K562 (cell line): ENCODE results near the gene AGAP3. TPM values are rescaled to one million over a fixed set of nuclear protein-coding genes. Genes with fewer than 3 reads are reported as not detected.

Experiments used
- CGGBP1 ChIP-seq: fragments of 250-450 bp; sonication (Bioruptor Pico); IDR thresholded peaks from 2 replicates; pipeline ENCODE4 v1.9.0; 2021; ENCODE audit warnings: mild to moderate bottlenecking
- CHD4 ChIP-seq: fragments of 200-600 bp; sonication (generic); IDR thresholded peaks from 3 replicates; pipeline ENCODE4 v1.6.1; 2012; ENCODE audit warnings: low read depth, mild to moderate bottlenecking, mixed read lengths, low read length, inconsistent platforms; ENCODE audit not compliant: insufficient read depth, insufficient replicate concordance, poor library complexity, severe bottlenecking
- EP300 ChIP-seq: IDR thresholded peaks from 2 replicates; pipeline ENCODE4 v1.6.1; 2012; ENCODE audit warnings: low read length, improper control_type of control experiment
- ETS2 ChIP-seq: IDR thresholded peaks from 2 replicates; pipeline ENCODE4 v1.6.1; 2016; ENCODE audit warnings: borderline replicate concordance, missing genetic modification characterization, mild to moderate bottlenecking, moderate library complexity, missing compliant biosample characterization; ENCODE audit not compliant: poor library complexity, severe bottlenecking
- KDM2B ChIP-seq: fragments of 250-450 bp; sonication (Bioruptor Pico); IDR thresholded peaks from 2 replicates; pipeline ENCODE4 v1.8.0; 2021; ENCODE audit warnings: mild to moderate bottlenecking, moderate library complexity
- MEF2D ChIP-seq: conservative IDR thresholded peaks from 2 replicates; pipeline ENCODE4 v1.6.1; 2016; ENCODE audit warnings: low read depth, missing genetic modification characterization, missing compliant biosample characterization
- NBN ChIP-seq: fragments of 450-650 bp; IDR thresholded peaks from 2 replicates; pipeline ENCODE4 v1.6.1; 2016; ENCODE audit warnings: low read depth, mild to moderate bottlenecking
- NCOR1 ChIP-seq: fragments of 450-650 bp; IDR thresholded peaks from 2 replicates; pipeline ENCODE4 v1.6.1; 2016; ENCODE audit warnings: mild to moderate bottlenecking, moderate library complexity
- NONO ChIP-seq, 2 experiments: fragments of 200-400 bp in 1 of 2; fragments of 450-650 bp in 1 of 2; formaldehyde crosslinking in 1 of 2; IDR thresholded peaks; 2 replicates each; pipeline ENCODE4 v1.6.1; 2017; ENCODE audit warnings: low read depth in 2 of 2, mild to moderate bottlenecking in 2 of 2, moderate library complexity in 2 of 2, low read length in 1 of 2
- NR3C1 ChIP-seq: sonication (generic); formaldehyde crosslinking; IDR thresholded peaks from 2 replicates; pipeline ENCODE4 v1.8.1; 2022; ENCODE audit warnings: missing genetic modification reagents
- PCBP2 ChIP-seq: fragments of 200-400 bp; formaldehyde crosslinking; IDR thresholded peaks from 2 replicates; pipeline ENCODE4 v1.6.1; 2018; ENCODE audit warnings: low read length, low read depth, mild to moderate bottlenecking, moderate library complexity; ENCODE audit not compliant: poor library complexity, severe bottlenecking
- PHB ChIP-seq: fragments of 250-450 bp; sonication (Bioruptor Pico); IDR thresholded peaks from 2 replicates; pipeline ENCODE4 v1.5.0; 2021
- SIX5 ChIP-seq, 2 experiments: IDR thresholded peaks; 2 replicates each; pipeline ENCODE4 v1.6.1; 2011; ENCODE audit warnings: low read length in 2 of 2, borderline replicate concordance in 1 of 2, low read depth in 1 of 2, mild to moderate bottlenecking in 1 of 2, moderate library complexity in 1 of 2; ENCODE audit not compliant: insufficient read depth in 1 of 2
- SNIP1 ChIP-seq: fragments of 450-650 bp; IDR thresholded peaks from 2 replicates; pipeline ENCODE4 v1.7.1; 2017; ENCODE audit warnings: low read depth, mild to moderate bottlenecking
- TAF15 ChIP-seq: fragments of 200-400 bp; formaldehyde crosslinking; IDR thresholded peaks from 2 replicates; pipeline ENCODE4 v1.6.1; 2017; ENCODE audit warnings: mild to moderate bottlenecking, low read depth, low read length, moderate library complexity
- TBL1XR1 ChIP-seq, 2 experiments: IDR thresholded peaks; 2 replicates each; pipeline ENCODE4 v1.6.1; 2012; ENCODE audit warnings: improper control_type of control experiment in 2 of 2, low read length in 2 of 2, mild to moderate bottlenecking in 1 of 2
- ZBTB1 ChIP-seq: sonication (generic); formaldehyde crosslinking; IDR thresholded peaks from 2 replicates; pipeline ENCODE4 v1.8.1; 2023; ENCODE audit warnings: missing genetic modification reagents, low read depth, mild to moderate bottlenecking, borderline replicate concordance
- ZNF76 ChIP-seq: fragments of 250-450 bp; sonication (Bioruptor Pico); IDR thresholded peaks from 2 replicates; pipeline ENCODE4 v1.4.0; 2020; ENCODE audit warnings: mild to moderate bottlenecking, moderate library complexity, borderline replicate concordance
- ZNF778 ChIP-seq: fragments of 450-650 bp; formaldehyde crosslinking; IDR thresholded peaks from 2 replicates; pipeline ENCODE4 v1.4.0; 2020; ENCODE audit warnings: mild to moderate bottlenecking, moderate library complexity
- ZNF830 ChIP-seq: fragments of 250-450 bp; sonication (Bioruptor Pico); IDR thresholded peaks from 2 replicates; pipeline ENCODE4 v1.5.0; 2021; ENCODE audit warnings: mild to moderate bottlenecking
- polyA plus RNA-seq, 8 experiments: library from polyadenylated mRNA; depleted of rRNA in 4 of 8; stranded (reverse) in 5 of 8; unstranded in 3 of 8; fragments of >200 nt; fragmentation: Nextera tagmentation in 2 of 8; fragmentation: Illumina TruSeq in 1 of 8; extraction: Ambion mirVana in 2 of 8; extraction: Trizol in 1 of 8; gene quantifications; 2 replicates each; pipeline versions ENCODE4 v1.2.1 to v1.2.3, GENCODE V29; 2011 to 2014; ENCODE audit warnings: inconsistent platforms in 1 of 8, missing spikeins in 1 of 8
- total RNA-seq, 7 experiments: library from RNA; depleted of rRNA in 6 of 7; stranded (reverse); fragments of >200 nt in 6 of 7; fragmentation: Illumina TruSeq in 2 of 7; extraction: Trizol in 2 of 7; gene quantifications; 2 replicates each; pipeline versions ENCODE4 v1.2.1 to v1.2.3, GENCODE V29; 2011 to 2021; ENCODE audit warnings: low replicate concordance in 1 of 7
- TF ChIP-seq, protein P1 (sequence below): fragments of 150-350 bp; IDR thresholded peaks from 2 replicates; pipeline ENCODE4 v1.6.1; 2014; ENCODE audit warnings: low read depth, mild to moderate bottlenecking, low read length, borderline replicate concordance
- TF ChIP-seq, protein P2 (sequence below): fragments of 450-650 bp; IDR thresholded peaks from 2 replicates; pipeline ENCODE4 v1.6.1; 2016; ENCODE audit warnings: antibody characterized with exemption

The AGAP3 gene
- total and polyA plus RNA-seq, 9 of the 15 experiments (the other 6 are each of a cell fraction or from before 2014, with no cell fraction given): 3.4 to 208 (median 62.2) TPM

DNA sequence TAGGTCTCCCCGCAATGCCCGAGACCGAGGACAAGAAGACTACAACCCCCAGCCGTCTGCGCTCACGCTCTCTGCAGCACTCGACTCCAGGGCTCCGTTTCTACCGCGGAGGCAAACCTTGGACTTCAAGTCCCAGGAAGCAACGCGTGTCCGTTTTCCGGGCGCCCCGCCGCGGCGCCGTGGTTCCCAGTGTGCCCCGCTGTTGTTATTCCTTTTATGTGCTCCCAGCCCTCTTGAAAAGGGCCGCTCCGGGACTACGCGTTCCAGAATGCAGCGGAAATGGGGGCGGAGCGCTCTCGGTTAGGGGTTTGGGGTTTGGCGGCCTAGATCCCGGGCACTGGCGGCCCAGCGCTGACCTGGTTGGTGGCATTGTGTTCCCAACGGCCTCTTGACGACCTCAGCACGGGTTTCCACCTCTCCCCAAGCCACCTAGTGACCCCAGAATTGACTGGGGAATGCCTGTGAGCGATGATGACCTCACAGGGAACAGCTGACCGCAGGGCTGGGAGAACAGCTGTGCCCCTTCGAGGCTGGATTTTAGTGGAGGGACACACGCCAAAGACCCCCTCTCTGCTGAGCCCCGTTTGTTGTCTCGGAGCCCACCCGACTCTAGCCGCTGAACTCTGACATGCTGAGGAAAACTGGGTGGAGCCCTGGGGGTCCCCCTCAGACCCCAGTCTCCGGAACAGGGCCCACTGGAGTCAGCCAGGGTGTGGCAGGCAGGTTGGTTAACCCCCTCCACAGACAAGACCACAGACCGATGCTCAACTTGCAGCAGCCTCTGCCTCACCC lies 28.1 kb upstream of the AGAP3 start (continued):
- TF ChIP-seq NONO (IDR thresholded peaks at IDR 0.05; ENCODE audit: low read depth in 2 of 2, low read length in 1 of 2): no peak
- TF ChIP-seq PHB: 0 out of 2 replicates have a peak, but pooled peaks have one; percentile 29
- peak; percentile 61; the same call in 1 of the 2 replicates for TF ChIP-seq ZNF830 (CRISPR knock-in tag)
- TF ChIP-seq SNIP1: no peak
- no peak; the same call in 1 of the 2 replicates for TF ChIP-seq MEF2D (tag)
- no peak for TF ChIP-seq ZNF778
- no peak for TF ChIP-seq NR3C1 (CRISPR knock-in tag)
- TF ChIP-seq NCOR1: no peak
- no peak for TF ChIP-seq CHD4
- no peak for TF ChIP-seq PCBP2
- peak; percentile 65; the same call in 1 of the 2 replicates for TF ChIP-seq ZBTB1 (CRISPR knock-in tag)
- TF ChIP-seq, protein P1, sequence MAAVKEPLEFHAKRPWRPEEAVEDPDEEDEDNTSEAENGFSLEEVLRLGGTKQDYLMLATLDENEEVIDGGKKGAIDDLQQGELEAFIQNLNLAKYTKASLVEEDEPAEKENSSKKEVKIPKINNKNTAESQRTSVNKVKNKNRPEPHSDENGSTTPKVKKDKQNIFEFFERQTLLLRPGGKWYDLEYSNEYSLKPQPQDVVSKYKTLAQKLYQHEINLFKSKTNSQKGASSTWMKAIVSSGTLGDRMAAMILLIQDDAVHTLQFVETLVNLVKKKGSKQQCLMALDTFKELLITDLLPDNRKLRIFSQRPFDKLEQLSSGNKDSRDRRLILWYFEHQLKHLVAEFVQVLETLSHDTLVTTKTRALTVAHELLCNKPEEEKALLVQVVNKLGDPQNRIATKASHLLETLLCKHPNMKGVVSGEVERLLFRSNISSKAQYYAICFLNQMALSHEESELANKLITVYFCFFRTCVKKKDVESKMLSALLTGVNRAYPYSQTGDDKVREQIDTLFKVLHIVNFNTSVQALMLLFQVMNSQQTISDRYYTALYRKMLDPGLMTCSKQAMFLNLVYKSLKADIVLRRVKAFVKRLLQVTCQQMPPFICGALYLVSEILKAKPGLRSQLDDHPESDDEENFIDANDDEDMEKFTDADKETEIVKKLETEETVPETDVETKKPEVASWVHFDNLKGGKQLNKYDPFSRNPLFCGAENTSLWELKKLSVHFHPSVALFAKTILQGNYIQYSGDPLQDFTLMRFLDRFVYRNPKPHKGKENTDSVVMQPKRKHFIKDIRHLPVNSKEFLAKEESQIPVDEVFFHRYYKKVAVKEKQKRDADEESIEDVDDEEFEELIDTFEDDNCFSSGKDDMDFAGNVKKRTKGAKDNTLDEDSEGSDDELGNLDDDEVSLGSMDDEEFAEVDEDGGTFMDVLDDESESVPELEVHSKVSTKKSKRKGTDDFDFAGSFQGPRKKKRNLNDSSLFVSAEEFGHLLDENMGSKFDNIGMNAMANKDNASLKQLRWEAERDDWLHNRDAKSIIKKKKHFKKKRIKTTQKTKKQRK: no peak
- TF ChIP-seq NBN: peak; percentile 60; the same call in 1 of the 2 replicates
- TF ChIP-seq SIX5 (IDR thresholded peaks at IDR 0.05; ENCODE audit: borderline replicate concordance in 1 of 2, insufficient read depth in 1 of 2, low read depth in 1 of 2, low read length in 2 of 2): peak; percentile 97 to 99
- TF ChIP-seq CGGBP1 (CRISPR knock-in tag): peak; percentile 51; the same call in 1 of the 2 replicates
- 0 out of 2 replicates have a peak, but pooled peaks have one; percentile 52 for TF ChIP-seq KDM2B
- TF ChIP-seq ZNF76 (CRISPR knock-in tag): no peak
- peak; percentile 19; the same call in 1 of the 2 replicates for TF ChIP-seq EP300
- no peak for TF ChIP-seq TAF15
- TF ChIP-seq, protein P2, sequence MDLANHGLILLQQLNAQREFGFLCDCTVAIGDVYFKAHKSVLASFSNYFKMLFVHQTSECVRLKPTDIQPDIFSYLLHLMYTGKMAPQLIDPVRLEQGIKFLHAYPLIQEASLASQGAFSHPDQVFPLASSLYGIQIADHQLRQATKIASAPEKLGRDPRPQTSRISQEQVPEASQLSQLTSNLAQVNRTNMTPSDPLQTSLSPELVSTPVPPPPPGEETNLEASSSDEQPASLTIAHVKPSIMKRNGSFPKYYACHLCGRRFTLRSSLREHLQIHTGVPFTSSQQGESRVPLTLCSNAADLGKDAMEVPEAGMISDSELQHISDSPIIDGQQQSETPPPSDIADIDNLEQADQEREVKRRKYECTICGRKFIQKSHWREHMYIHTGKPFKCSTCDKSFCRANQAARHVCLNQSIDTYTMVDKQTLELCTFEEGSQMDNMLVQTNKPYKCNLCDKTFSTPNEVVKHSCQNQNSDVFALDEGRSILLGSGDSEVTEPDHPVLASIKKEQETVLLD: peak; percentile 20; the same call in 1 of the 2 replicates
- TF ChIP-seq TBL1XR1 (IDR thresholded peaks at IDR 0.05; ENCODE audit: low read length in 2 of 2): peak in 1 of 2 experiments; percentile 66; a peak in 3 of 4 replicates
- no peak for TF ChIP-seq ETS2 (tag)
